CD4-positive, alpha-beta T cell treated with Interleukin-17A for 4 hours (primary cell): ENCODE measurements around the gene GNG8.
A peak's percentile ranks its signal among the peaks of the same experiment; 100 is the strongest.
"Not testable (repeated sequence)": the region's sequence is repeated elsewhere in the genome, so short reads cannot be mapped to it uniquely, and the experiment has no call there.

Source experiments
- DNase-seq: peaks from one replicate; pipeline ENCODE4 v3.0.0-alpha.2; 2020; ENCODE audit warnings: mixed read lengths

GNG8 gene

GRCh38 chr19:46644720-46645119 is 8.7 kb upstream of the GNG8 start:
- no peak for DNase-seq

- no peak for DNase-seq
These were observed 4.7 kb upstream of the GNG8 start for GRCh38 chr19:46640656-46641055.

DNA sequence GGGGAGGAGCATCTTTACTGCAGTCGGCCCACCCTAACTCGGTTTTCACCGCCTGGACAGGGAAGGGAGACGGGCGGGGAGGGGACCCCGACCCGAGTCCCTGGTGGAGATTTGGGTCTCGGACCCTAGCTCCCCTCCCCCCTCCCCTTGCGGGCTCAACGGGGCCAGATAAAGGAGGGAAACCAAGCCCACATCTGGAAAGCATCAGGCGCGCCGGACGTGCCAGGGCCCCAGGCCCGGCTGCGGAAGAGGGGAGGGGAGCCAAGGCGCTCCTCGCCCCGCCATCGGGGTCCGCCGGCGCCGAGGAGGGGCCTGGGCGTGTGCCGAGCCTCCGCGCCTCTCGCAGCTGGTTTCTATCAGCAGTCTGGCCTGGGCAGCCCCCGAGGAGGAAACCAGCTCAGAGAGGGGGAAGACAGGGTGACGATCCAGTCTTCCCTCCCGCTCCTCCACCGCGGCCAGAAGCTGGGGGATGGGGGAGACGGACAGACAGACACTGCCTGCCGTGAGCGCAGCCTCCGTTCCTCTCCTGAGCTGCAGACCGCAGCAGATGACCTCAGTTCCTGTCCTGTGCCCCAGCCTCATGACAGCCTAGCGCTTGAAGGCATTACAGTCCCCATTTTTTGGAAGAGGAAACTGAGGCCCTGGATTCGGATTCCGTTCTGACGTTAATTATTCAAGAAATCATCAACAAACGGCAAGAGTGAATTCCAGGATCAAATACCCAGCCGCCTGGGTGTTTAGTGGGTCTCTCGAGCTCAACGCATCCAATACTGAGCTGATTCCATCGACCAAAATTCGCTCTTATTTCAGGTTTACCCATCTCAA is 3.6 kb upstream of the GNG8 start:
- peak; percentile 23 for DNase-seq

DNA sequence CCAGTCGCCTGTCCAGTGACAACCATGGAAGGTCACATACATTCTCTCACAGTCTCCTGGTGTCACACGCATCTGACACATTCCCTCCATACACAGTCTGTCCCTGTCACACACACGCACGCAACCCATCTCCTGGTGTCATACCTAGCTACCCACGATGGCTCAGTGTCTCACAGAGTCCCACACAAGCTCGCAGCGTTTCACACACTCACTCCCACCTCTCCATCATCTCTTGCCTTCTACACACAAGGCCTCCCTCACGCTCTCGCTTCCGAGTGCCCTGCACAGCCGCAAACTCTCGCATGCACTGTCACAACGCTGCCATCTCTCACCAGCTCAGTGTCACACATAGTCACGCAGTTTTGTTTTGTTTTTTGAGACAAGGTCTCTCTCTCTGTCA is 1.2 kb upstream of the GNG8 start:
- peak; percentile 23 for DNase-seq

DNA sequence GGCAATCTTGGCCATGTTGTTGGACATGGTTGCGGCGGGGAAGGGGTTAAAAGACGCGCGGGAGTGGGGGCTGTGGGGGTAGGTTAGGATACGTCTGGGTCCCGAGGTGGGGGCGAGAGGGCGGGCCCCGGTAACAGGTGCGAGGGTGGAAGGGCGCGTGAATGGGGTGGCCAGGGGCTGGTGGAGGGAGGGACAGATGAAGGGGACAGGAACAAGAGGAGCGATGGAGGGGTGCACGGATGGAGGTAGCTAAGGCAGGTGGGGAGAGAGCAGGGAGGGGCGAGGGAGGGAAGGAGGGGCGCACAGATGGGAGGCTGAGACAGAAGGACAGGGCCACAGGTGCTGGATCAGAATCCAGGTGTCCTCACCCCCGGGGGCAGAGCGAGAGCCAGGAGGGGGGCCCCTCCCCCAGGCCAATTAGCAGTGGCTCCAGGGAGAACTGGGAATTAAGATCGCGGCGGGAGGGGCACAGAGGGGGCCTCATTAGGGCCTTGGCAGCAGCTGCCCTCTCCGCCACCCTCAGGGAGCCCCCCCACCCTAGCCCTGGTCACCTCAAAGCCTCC is 1.3 kb downstream of the GNG8 start:
- no peak for DNase-seq

DNA sequence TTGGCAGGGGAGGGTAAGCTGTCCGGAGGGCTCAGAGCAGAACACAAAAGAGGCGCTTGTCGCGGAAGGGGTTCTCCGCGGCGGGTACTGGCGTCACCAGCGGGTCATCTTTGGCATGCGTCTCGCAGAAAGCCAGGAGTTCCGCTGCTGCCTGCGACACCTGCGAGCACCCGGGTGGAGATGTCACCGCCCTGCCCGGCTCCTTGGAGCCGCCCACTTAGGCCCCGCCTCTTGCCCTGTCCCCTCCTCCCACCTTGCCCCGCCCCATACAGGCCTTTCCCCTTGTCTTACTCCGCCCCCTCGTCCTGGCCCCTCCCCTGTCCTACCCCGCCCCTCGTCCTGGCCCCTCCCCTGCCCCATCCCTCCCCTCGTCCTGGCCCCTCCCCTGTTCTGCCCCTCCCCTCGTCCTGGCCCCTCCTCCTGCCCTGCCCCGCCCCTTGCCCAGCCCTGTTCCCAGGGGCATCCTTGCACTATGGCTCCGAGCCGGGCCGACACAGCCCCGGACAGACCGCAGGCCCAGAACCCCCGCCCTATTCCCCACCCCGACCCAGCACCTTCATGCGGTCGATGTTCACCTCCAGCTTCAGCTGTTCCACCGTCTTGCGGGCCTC is 1.9 kb downstream of the GNG8 start:
- peak; percentile 97 for DNase-seq

GRCh38 chr19:46633130-46633529 is 2.9 kb downstream of the GNG8 start:
- no peak for DNase-seq

DNA sequence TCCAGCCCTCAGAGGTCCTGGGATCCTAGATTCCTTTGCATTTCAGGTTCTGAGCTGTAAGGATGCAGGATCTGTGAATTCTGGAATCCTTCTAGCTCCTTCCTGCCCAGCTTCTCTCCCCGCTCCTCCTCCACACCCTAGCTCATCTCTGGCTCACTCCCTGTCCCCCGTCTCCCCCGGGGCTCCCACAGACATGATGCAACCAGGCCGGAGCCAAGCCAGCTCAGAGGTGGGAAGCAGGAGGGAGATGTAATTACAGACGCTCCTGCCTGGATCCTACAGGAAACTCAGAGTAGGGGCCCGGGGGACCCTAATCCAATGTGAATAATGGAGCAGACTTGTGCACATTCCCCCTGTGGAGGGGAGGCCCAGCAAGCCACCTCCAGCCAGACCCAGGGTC is 4.5 kb downstream of the GNG8 start:
- no peak for DNase-seq

GRCh38 chr19:46630586-46631205 is 5.3 kb downstream of the GNG8 start:
- DNase-seq, result no peak

GRCh38 chr19:46629546-46630025 is 6.4 kb downstream of the GNG8 start:
- DNase-seq, result no peak

GRCh38 chr19:46628970-46629369 is 7.0 kb downstream of the GNG8 start:
- DNase-seq, result not testable (repeated sequence)

DNA sequence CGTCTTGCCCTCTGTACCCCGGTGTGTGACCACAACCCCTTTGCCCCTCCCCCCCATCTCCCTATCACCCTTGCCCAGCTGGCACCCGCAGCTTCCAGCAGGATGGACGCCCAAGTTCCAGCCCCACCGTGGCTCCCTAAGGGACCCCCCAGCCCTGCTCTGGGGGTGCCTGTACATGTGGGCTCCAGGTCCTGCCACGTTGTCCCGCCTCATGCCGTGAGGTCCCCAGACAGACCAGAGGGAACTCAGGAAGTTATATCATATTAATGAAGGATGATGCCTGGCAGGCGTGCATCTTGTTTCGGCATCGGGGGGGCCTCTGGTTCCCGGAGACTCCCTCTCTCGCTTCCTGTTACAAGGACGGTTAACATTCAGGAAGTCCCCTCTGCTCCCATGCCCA is 9.6 kb downstream of the GNG8 start:
- no peak for DNase-seq

- DNase-seq, result no peak
These were observed 10.3 kb downstream of the GNG8 start for GRCh38 chr19:46625731-46626130.

GRCh38 chr19:46624958-46625661 is 10.9 kb downstream of the GNG8 start, which contains the start of gene PTGIR:
PTGIR (minus strand) TSS chr19:46625089; CDS start chr19:46624225, 864 bp downstream.
- DNase-seq, result peak; percentile 48

GRCh38 chr19:46623915-46624502 is 12.0 kb downstream of the GNG8 start:
- DNase-seq, result no peak

DNA sequence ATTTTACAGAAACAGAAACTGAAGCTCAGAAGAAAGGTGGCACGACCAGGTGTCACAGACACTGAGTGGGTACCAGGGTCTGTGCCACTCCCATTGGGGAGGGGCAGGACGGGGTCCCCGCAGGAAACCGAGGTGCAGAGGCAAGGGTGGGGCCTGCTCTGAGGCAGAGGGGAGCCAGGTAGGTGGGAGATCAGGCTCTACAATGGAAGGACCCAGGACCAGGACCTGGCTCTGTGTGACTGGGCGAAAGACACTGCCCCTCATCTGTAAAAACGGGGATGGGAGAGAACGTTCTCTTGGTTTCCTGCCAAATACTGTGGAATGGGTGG is 13.9 kb downstream of the GNG8 start:
- peak; percentile 25 for DNase-seq

DNA sequence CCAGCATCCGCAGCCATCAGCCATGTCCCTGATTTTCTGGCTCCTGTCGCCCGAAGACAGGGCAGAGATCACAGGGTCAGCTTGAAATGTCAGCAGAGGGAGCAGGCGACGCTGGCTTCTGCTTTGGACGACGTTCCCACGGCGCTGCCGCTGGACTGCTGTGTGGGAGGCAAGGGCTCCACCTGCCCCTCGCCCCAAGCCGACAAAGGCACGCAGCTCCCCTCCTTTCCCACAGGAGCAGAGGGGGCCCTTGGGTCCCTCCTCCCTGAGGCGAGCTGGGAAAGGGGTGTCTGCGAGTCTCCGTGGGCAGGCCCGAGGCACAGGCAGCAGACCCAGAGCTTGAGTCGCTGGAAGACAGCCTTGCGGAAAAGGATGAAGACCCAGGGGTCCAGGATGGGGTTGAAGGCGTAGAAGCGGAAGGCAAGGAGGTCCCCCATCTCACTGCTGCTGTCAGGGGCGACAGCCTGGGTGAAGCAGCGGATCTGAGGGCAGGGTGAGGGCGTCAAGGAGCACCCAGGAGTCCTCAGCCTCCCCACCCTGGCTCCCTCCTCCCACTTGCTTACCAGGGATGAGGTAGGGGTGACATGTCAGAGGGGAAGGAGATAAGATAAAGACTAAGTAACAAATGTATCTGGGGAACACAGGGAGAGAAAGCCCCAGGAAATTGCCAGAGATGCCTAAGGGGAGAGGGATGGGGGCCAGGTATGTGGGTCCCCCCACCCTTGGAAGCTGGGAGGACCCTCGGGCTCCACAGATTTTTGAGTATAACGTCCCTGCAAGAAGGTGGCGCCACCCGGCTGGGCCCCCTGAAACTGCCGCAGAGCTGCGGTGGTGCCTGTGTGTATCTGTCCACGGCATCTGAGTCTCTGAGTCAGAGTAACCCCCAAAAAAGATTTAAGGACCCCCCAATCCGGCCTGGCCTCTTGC is 14.5 kb downstream of the GNG8 start:
- DNase-seq, result no peak

GRCh38 chr19:46620716-46621115 is 15.3 kb downstream of the GNG8 start:
- peak; percentile 1 for DNase-seq

GRCh38 chr19:46620267-46620666 is 15.7 kb downstream of the GNG8 start:
- peak; percentile 1 for DNase-seq

DNA sequence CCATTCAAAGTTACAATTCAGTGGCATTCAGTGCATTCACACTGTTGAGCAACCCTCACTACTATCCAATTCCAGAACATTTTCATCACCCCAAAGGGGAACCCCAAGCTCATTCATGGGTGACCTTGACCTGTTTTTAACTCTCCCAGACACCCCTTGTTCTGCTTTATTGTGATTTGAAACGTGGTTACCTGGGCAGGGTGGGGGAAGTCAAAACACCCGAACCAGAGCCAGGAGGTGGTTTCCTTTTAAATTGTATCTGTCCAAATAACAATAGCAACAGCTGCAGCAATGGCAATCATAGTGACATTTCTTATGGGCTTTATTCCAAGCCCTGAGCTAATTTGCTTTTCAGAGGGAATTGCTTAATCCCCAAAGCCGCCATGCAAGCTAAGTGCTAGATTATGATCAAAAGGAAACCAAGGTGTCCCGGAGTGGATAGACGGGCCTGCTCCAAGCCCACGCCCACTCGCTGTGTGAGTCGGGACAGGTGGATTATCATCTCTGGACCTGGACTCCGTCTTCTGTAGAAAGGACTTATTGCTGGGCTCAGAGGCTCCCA is 17.3 kb downstream of the GNG8 start:
- DNase-seq, result peak; percentile 19

GRCh38 chr19:46617601-46618000 is 18.4 kb downstream of the GNG8 start:
- DNase-seq, result peak; percentile 32
